ENCODE results near the gene AMH. TPM values are rescaled to one million over a fixed set of nuclear protein-coding genes. Genes with fewer than 3 reads are reported as not detected.

The AMH gene
- total RNA-seq, 1 donor = under 0.01 TPM

- Histone ChIP-seq H2AFZ (ENCODE audit: low read length) (no peak overlapping the region), H3K4me3 (ENCODE audit: insufficient read depth, low read length) (no peak overlapping the region), H4K20me1 (ENCODE audit: insufficient read depth, low read length) (peaks cover 74% of the 10 kb centered on the region), H3K4me2 (ENCODE audit: insufficient read depth, low read length) (no peak overlapping the region), H3K27ac (ENCODE audit: low read depth, low read length) (no peak overlapping the region), H3K36me3 (ENCODE audit: insufficient read depth, low read length) (peaks cover 52% of the 10 kb centered on the region), H3K27me3 (ENCODE audit: insufficient read depth, low read length) (no peaks in the 10 kb centered on the region), H3K79me2 (ENCODE audit: insufficient read depth, low read length) (peaks cover 82% of the 10 kb centered on the region), H3K4me1 (ENCODE audit: insufficient read depth, low read length) (peaks cover 32% of the 10 kb centered on the region), H3K9me3 (ENCODE audit: low read depth, low read length) (no peaks in the 10 kb centered on the region)
- no peak for DNase-seq (ENCODE audit: insufficient read length, low spot score, missing footprints)
- TF ChIP-seq CTCF (IDR thresholded peaks at IDR 0.05; ENCODE audit: extremely low read depth, low read depth, low read length) = no peak
Measured at GRCh38 chr19:2242816-2243215, 6.3 kb upstream of the AMH start.

- H3K4me2 ChIP-seq (ENCODE audit: insufficient read depth, low read length) = no peak overlapping the region
- no peak for DNase-seq (ENCODE audit: insufficient read length, low spot score, missing footprints)
- no peak overlapping the region for H3K27ac ChIP-seq (ENCODE audit: low read depth, low read length)
- no peak overlapping the region for H3K4me3 ChIP-seq (ENCODE audit: insufficient read depth, low read length)
- no peaks in the 10 kb centered on the region for H3K27me3 ChIP-seq (ENCODE audit: insufficient read depth, low read length)
- H2AFZ ChIP-seq (ENCODE audit: low read length) = no peak overlapping the region
- H3K79me2 ChIP-seq (ENCODE audit: insufficient read depth, low read length) = peaks cover 75% of the 10 kb centered on the region
- no peaks in the 10 kb centered on the region for H3K9me3 ChIP-seq (ENCODE audit: low read depth, low read length)
- peaks cover 46% of the 10 kb centered on the region for H3K36me3 ChIP-seq (ENCODE audit: insufficient read depth, low read length)
- no peak for TF ChIP-seq CTCF (IDR thresholded peaks at IDR 0.05; ENCODE audit: extremely low read depth, low read depth, low read length)
- H4K20me1 ChIP-seq (ENCODE audit: insufficient read depth, low read length) = peaks cover 74% of the 10 kb centered on the region
- H3K4me1 ChIP-seq (ENCODE audit: insufficient read depth, low read length) = peaks cover 25% of the 10 kb centered on the region
Measured at GRCh38 chr19:2243274-2244124, 5.6 kb upstream of the AMH start.

GRCh38 chr19:2244125-2244411 lies 5.1 kb upstream of the AMH start:
- H3K4me3 ChIP-seq (ENCODE audit: insufficient read depth, low read length) = no peak overlapping the region
- H2AFZ ChIP-seq (ENCODE audit: low read length) = no peak overlapping the region
- DNase-seq (ENCODE audit: insufficient read length, low spot score, missing footprints) = no peak
- no peak for TF ChIP-seq CTCF (IDR thresholded peaks at IDR 0.05; ENCODE audit: extremely low read depth, low read depth, low read length)
- no peaks in the 10 kb centered on the region for H3K9me3 ChIP-seq (ENCODE audit: low read depth, low read length)
- H3K79me2 ChIP-seq (ENCODE audit: insufficient read depth, low read length) = peaks cover 69% of the 10 kb centered on the region
- H3K36me3 ChIP-seq (ENCODE audit: insufficient read depth, low read length) = peaks cover 46% of the 10 kb centered on the region
- H3K27ac ChIP-seq (ENCODE audit: low read depth, low read length) = no peak overlapping the region
- no peaks in the 10 kb centered on the region for H3K27me3 ChIP-seq (ENCODE audit: insufficient read depth, low read length)
- H3K4me1 ChIP-seq (ENCODE audit: insufficient read depth, low read length) = peaks cover 19% of the 10 kb centered on the region
- peaks cover 80% of the 10 kb centered on the region for H4K20me1 ChIP-seq (ENCODE audit: insufficient read depth, low read length)
- no peak overlapping the region for H3K4me2 ChIP-seq (ENCODE audit: insufficient read depth, low read length)

- peaks cover 46% of the 10 kb centered on the region for H3K36me3 ChIP-seq (ENCODE audit: insufficient read depth, low read length)
- H4K20me1 ChIP-seq (ENCODE audit: insufficient read depth, low read length) = peaks cover 81% of the 10 kb centered on the region
- no peaks in the 10 kb centered on the region for H3K9me3 ChIP-seq (ENCODE audit: low read depth, low read length)
- H3K27me3 ChIP-seq (ENCODE audit: insufficient read depth, low read length) = no peaks in the 10 kb centered on the region
- TF ChIP-seq CTCF (IDR thresholded peaks at IDR 0.05; ENCODE audit: extremely low read depth, low read depth, low read length) = no peak
- peaks cover 65% of the 10 kb centered on the region for H3K79me2 ChIP-seq (ENCODE audit: insufficient read depth, low read length)
- H3K27ac ChIP-seq (ENCODE audit: low read depth, low read length) = no peak overlapping the region
- no peak for DNase-seq (ENCODE audit: insufficient read length, low spot score, missing footprints)
- no peak overlapping the region for H3K4me3 ChIP-seq (ENCODE audit: insufficient read depth, low read length)
- H3K4me1 ChIP-seq (ENCODE audit: insufficient read depth, low read length) = peaks cover 16% of the 10 kb centered on the region
- H2AFZ ChIP-seq (ENCODE audit: low read length) = no peak overlapping the region
- H3K4me2 ChIP-seq (ENCODE audit: insufficient read depth, low read length) = no peak overlapping the region
Measured at GRCh38 chr19:2244486-2244885, 4.6 kb upstream of the AMH start.
